ENCODE measurements around the gene CPA5.

The CPA5 gene

DNA sequence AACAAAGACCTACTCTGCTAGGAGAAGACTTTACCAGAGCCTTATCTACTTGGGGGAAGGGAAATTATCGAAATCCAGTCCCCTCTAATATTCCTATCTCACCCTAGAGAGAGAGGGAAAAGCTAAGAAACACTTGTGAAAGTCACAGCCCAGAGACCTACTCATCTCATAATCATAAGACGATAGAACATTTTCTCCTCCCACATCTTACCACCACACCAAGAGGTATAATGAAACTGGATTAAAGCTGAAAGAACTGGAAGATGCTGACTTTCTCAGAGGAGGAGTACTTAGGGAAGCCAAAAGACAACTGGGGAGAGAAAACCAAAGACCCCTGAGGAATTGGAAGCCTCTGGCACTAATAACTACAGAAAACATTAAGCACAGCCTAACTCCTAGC is 10.8 kb upstream of the CPA5 start:
- TF ChIP-seq, protein P1, sequence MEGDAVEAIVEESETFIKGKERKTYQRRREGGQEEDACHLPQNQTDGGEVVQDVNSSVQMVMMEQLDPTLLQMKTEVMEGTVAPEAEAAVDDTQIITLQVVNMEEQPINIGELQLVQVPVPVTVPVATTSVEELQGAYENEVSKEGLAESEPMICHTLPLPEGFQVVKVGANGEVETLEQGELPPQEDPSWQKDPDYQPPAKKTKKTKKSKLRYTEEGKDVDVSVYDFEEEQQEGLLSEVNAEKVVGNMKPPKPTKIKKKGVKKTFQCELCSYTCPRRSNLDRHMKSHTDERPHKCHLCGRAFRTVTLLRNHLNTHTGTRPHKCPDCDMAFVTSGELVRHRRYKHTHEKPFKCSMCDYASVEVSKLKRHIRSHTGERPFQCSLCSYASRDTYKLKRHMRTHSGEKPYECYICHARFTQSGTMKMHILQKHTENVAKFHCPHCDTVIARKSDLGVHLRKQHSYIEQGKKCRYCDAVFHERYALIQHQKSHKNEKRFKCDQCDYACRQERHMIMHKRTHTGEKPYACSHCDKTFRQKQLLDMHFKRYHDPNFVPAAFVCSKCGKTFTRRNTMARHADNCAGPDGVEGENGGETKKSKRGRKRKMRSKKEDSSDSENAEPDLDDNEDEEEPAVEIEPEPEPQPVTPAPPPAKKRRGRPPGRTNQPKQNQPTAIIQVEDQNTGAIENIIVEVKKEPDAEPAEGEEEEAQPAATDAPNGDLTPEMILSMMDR (IDR thresholded peaks at IDR 0.05; ENCODE audit: insufficient read depth, low read depth, low read length, missing control alignments), result no peak
- DNase-seq (ENCODE audit: low read depth), result no peak
- no peak overlapping the region for H3K4me3 ChIP-seq (ENCODE audit: low read depth, low read length)

DNA sequence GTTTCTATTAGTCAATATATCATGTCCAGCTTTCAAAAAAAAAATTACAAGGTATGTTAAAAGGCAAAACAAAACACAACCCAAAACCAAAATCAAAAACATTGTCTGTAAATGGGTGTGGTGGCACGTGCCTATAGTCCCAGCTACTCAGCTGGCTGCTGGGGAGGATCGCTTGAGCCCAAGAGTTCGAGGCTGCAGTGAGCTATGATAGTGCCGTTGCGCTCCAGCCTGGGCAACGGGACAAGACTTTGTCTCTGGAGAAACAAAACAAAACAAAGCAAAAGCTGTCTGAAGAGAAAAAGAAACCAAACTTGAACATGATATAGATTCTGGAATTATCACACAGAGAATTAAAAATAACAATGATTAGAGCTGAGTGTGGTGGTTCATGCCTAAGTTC is 10.3 kb upstream of the CPA5 start:
- no peak overlapping the region for H3K4me3 ChIP-seq (ENCODE audit: low read depth, low read length)
- TF ChIP-seq, protein P1 (IDR thresholded peaks at IDR 0.05; ENCODE audit: insufficient read depth, low read depth, low read length, missing control alignments), result no peak
- no peak for DNase-seq (ENCODE audit: low read depth)

GRCh38 chr7:130337410-130337971 is 7.1 kb upstream of the CPA5 start:
- no peak for DNase-seq (ENCODE audit: low read depth)
- TF ChIP-seq, protein P1 (IDR thresholded peaks at IDR 0.05; ENCODE audit: insufficient read depth, low read depth, low read length, missing control alignments), result no peak
- H3K4me3 ChIP-seq (ENCODE audit: low read depth, low read length), result no peak overlapping the region

DNA sequence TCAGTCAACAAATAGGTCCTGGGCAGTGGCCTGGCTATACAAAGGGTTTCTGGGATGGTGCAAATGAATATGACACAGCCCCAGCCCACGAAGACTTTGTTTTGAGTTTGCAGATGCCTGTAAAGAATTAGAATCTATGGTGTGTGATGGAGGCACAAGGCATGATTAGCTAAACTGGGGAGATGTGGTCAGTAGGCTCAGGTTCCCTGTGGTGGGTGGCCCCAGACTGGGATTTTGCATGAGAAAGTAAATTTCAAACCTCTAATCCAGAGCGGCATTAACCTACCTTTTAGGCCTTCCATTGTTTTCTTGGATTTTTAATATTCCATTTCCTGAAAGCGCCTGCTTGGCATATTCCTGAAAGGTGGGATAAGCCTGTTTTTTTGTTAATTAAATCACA is 6.4 kb upstream of the CPA5 start:
- H3K4me3 ChIP-seq (ENCODE audit: low read depth, low read length), result no peak overlapping the region
- DNase-seq (ENCODE audit: low read depth), result no peak
- TF ChIP-seq, protein P1 (IDR thresholded peaks at IDR 0.05; ENCODE audit: insufficient read depth, low read depth, low read length, missing control alignments), result no peak

DNA sequence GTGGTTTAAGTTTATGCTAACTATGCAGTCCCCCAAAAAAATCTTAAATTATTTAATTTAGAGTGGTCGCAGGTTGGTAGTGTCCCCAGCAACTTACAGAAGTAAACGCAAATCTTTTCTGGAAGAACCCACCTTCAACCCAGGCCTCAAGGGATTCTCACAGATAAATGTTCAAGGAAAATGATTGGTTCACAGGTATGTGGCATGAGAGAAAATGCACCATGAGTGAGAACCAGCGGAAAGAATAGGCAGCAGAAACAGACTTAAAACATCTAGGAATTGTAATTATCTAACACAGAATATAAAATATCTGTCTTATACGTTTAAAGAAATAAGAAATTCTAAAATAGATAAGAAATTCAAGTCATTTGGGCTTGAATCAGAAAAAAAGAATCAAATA is 2.7 kb upstream of the CPA5 start:
- TF ChIP-seq, protein P1 (IDR thresholded peaks at IDR 0.05; ENCODE audit: insufficient read depth, low read depth, low read length, missing control alignments), result no peak
- no peak overlapping the region for H3K4me3 ChIP-seq (ENCODE audit: low read depth, low read length)
- DNase-seq (ENCODE audit: low read depth), result no peak

- TF ChIP-seq, protein P1 (IDR thresholded peaks at IDR 0.05; ENCODE audit: insufficient read depth, low read depth, low read length, missing control alignments), result no peak
- no peak for DNase-seq (ENCODE audit: low read depth)
- no peak overlapping the region for H3K4me3 ChIP-seq (ENCODE audit: low read depth, low read length)
Measured at GRCh38 chr7:130342701-130343380, 1.8 kb upstream of the CPA5 start.

DNA sequence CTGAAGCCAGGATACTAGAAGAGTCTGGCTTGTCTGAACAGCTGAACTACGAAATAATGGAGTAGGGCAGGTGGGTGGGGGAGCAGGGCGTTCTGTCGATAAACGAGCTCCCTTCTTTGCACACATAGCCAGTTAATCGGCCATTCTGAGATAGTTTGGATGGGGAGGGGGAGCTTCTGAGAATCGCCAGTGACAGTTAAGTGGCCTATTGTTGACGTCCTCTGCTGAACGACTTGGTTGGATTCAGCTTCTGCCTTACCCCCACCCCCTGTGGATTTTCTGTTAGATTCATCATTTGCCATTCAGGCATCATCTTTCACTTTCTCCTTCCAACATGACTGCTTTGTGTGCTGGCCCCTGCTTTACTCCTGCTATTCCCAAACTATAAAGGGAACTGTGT is 520 bp downstream of the CPA5 start:
- no peak for DNase-seq (ENCODE audit: low read depth)
- H3K4me3 ChIP-seq (ENCODE audit: low read depth, low read length), result no peak overlapping the region
- TF ChIP-seq, protein P1 (IDR thresholded peaks at IDR 0.05; ENCODE audit: insufficient read depth, low read depth, low read length, missing control alignments), result no peak
